Endothelial cell of umbilical vein (primary cell): ENCODE results near the gene MRE11. TPM values are rescaled to one million over a fixed set of nuclear protein-coding genes. Genes with fewer than 3 reads are reported as not detected.

ENCODE experiments used
- BruUV-seq: library from RNA; stranded (reverse); fragments of 400-500 nt; replicated peaks from 2 replicates; lab custom pipeline; 2021; lab: Mats Ljungman, UMichigan
- CTCF ChIA-PET: fragments of 300-600, 350-600 bp; sonication (Branson Sonifier 250); formaldehyde crosslinking; loops from one replicate; lab custom pipeline; 2021; ENCODE audit warnings: antibody characterized with exemption, inconsistent platforms; lab: Charles Lee
- POLR2A ChIA-PET: fragments of 300-600, 350-600 bp; sonication (Branson Sonifier 250); formaldehyde crosslinking; loops from one replicate; lab custom pipeline; 2021; ENCODE audit warnings: antibody characterized with exemption, inconsistent platforms; lab: Charles Lee
- DNase-seq: peaks from one replicate; pipeline ENCODE4 v3.0.0-alpha.2; 2011; ENCODE audit warnings: low read depth, low spot score
- FAIRE-seq: peaks from 2 replicates; lab custom pipeline; 2011; peaks lifted over from hg19 to GRCh38; lab: Jason Lieb, UNC
- H2AFZ ChIP-seq: 2 replicates; pipeline ENCODE4 v1.6.0; 2012; ENCODE audit warnings: low read depth, low read length, control low read depth, inconsistent platforms
- H3K27ac ChIP-seq: 2 replicates; pipeline ENCODE4 v1.5.1; 2011; ENCODE audit warnings: low read depth, mild to moderate bottlenecking, control low read depth, low read length, moderate library complexity; ENCODE audit not compliant: insufficient read depth
- H3K27me3 ChIP-seq, 2 experiments: 2 replicates each; pipeline versions ENCODE4 v1.6.0 to v1.6.1; 2011; ENCODE audit warnings: low read length in 2 of 2, mixed read lengths in 1 of 2; ENCODE audit not compliant: control insufficient read depth in 2 of 2, insufficient read depth in 2 of 2
- H3K36me3 ChIP-seq, 2 experiments: 2 replicates in 1 of 2; 3 replicates in 1 of 2; pipeline ENCODE4 v1.5.1; 2011; ENCODE audit warnings: low read length in 2 of 2, mild to moderate bottlenecking in 1 of 2, moderate library complexity in 1 of 2; ENCODE audit not compliant: control insufficient read depth in 2 of 2, insufficient read depth in 2 of 2; ENCODE audit errors: extremely low read depth in 1 of 2
- H3K4me1 ChIP-seq: 3 replicates; pipeline ENCODE4 v1.5.1; 2011; ENCODE audit warnings: mild to moderate bottlenecking, low read length; ENCODE audit not compliant: control insufficient read depth, insufficient read depth; ENCODE audit errors: extremely low read depth
- H3K4me2 ChIP-seq: 2 replicates; pipeline ENCODE4 v1.6.1; 2011; ENCODE audit warnings: low read length, control low read depth, mixed read lengths; ENCODE audit not compliant: insufficient read depth
- H3K4me3 ChIP-seq, 3 experiments: fragments of 200-600 bp in 1 of 3; sonication (generic), shearing (Covaris generic) in 1 of 3; replicated peaks in 1 of 3; 2 replicates each; pipeline ENCODE4 v1.5.1; 2011 to 2016; ENCODE audit warnings: control low read depth in 3 of 3, low read length in 3 of 3, mild to moderate bottlenecking in 2 of 3, inconsistent platforms in 1 of 3, low read depth in 1 of 3, moderate library complexity in 1 of 3; ENCODE audit not compliant: insufficient read depth in 1 of 3
- H3K79me2 ChIP-seq: 2 replicates; pipeline ENCODE4 v1.6.0; 2012; ENCODE audit warnings: low read length, inconsistent platforms; ENCODE audit not compliant: control insufficient read depth, insufficient read depth
- H3K9ac ChIP-seq: replicated peaks from 2 replicates; pipeline ENCODE3; 2011; ENCODE audit warnings: low read length, control low read depth; ENCODE audit not compliant: insufficient read depth; ENCODE audit errors: extremely low read depth
- H3K9me1 ChIP-seq: replicated peaks from 3 replicates; pipeline ENCODE4 v1.6.0; 2011; ENCODE audit warnings: mild to moderate bottlenecking, low read length; ENCODE audit not compliant: control insufficient read depth, insufficient read depth; ENCODE audit errors: extremely low read depth
- H3K9me3 ChIP-seq: replicated peaks from 2 replicates; pipeline ENCODE4 v1.5.1; 2012; ENCODE audit warnings: low read length, inconsistent platforms; ENCODE audit not compliant: control insufficient read depth, insufficient read depth
- H4K20me1 ChIP-seq: replicated peaks from 2 replicates; pipeline ENCODE3; 2011; ENCODE audit warnings: mild to moderate bottlenecking, low read length; ENCODE audit not compliant: control insufficient read depth, insufficient read depth; ENCODE audit errors: extremely low read depth
- CTCF ChIP-seq, 2 donors: IDR thresholded peaks; 1 replicate in 1 of 2; 2 replicates in 1 of 2; pipeline ENCODE4 v1.5.1; 2011; ENCODE audit warnings: low read length in 2 of 2, mild to moderate bottlenecking in 2 of 2, moderate library complexity in 2 of 2, control low read depth in 1 of 2, inconsistent platforms in 1 of 2, low read depth in 1 of 2; ENCODE audit not compliant: insufficient read depth in 1 of 2; ENCODE audit errors: extremely low read depth in 1 of 2
- EZH2 ChIP-seq: IDR thresholded peaks from 2 replicates; pipeline ENCODE4 v1.6.1; 2012; ENCODE audit warnings: borderline replicate concordance, low read depth, mild to moderate bottlenecking, moderate library complexity, low read length, inconsistent platforms; ENCODE audit not compliant: severe bottlenecking
- FOS ChIP-seq: IDR thresholded peaks from 2 replicates; pipeline ENCODE4 v1.6.1; 2011; ENCODE audit warnings: mild to moderate bottlenecking, low read length, moderate library complexity, borderline replicate concordance; ENCODE audit not compliant: insufficient read depth
- GATA2 ChIP-seq: IDR thresholded peaks from 2 replicates; pipeline ENCODE4 v1.7.0; 2011; ENCODE audit warnings: low read depth, mild to moderate bottlenecking, moderate library complexity, mixed read lengths, low read length; ENCODE audit not compliant: insufficient read length, insufficient read depth
- JUN ChIP-seq: IDR thresholded peaks from 2 replicates; pipeline ENCODE4 v1.6.1; 2011; ENCODE audit warnings: borderline replicate concordance, low read depth; ENCODE audit not compliant: insufficient read length, insufficient read depth
- MAX ChIP-seq: IDR thresholded peaks from 2 replicates; pipeline ENCODE4 v1.6.1; 2011; ENCODE audit not compliant: insufficient read depth, insufficient read length
- MYC ChIP-seq: IDR thresholded peaks from one replicate; pipeline ENCODE4 v1.6.1; 2011; ENCODE audit warnings: mild to moderate bottlenecking, low read depth, low read length
- POLR2A ChIP-seq: IDR thresholded peaks from 2 replicates; pipeline ENCODE4 v1.6.1; 2012; ENCODE audit warnings: low read depth, mild to moderate bottlenecking, control low read depth, low read length
- POLR2AphosphoS5 ChIP-seq: IDR thresholded peaks from 2 replicates; pipeline ENCODE4 v1.6.1; 2012; ENCODE audit warnings: low read depth, mild to moderate bottlenecking, control low read depth, low read length, moderate library complexity; ENCODE audit not compliant: insufficient read depth
- dilution Hi-C: fragments of 300-500 bp; cut with MboI; formaldehyde crosslinking; loops from one replicate; pipeline ENCODE4 v1.15.0; 2019; ENCODE audit warnings: low sequenced_read_pairs; ENCODE audit not compliant: extremely low pct_ligation_motif_present
- intact Hi-C: fragments of 100-400 bp; cut with micrococcal nuclease; formaldehyde crosslinking; loops from one replicate; pipeline ENCODE4 v1.10.0; 2022
- polyA plus RNA-seq, 4 experiments: library from polyadenylated mRNA; depleted of rRNA in 3 of 4; stranded (reverse) in 3 of 4; unstranded in 1 of 4; fragments of >200 nt; gene quantifications; 2 replicates each; pipeline versions ENCODE4 v1.2.1 to v1.2.3, GENCODE V29; 2011 to 2012; ENCODE audit warnings: missing spikeins in 1 of 4
- total RNA-seq: library from RNA; stranded (reverse); gene quantifications from 2 replicates; pipeline ENCODE4 v1.2.3, GENCODE V29; 2021

Gene MRE11
- total and polyA plus RNA-seq, 2 donors (not counting 3 experiments of a cell fraction or from before 2014, with no cell fraction given): 4.5 to 22.0 TPM

- dilution Hi-C loops: no loop called here
- ChIA-PET CTCF (no interaction called here), POLR2A (no interaction called here)
- DNase-seq (no peak), FAIRE-seq (no peak)
- H3K27ac ChIP-seq: no peak overlapping the region
- intact Hi-C loops: no loop called here
- no peak overlapping the region for H2AFZ ChIP-seq
- no TSS peak for BruUV-seq
- H3K36me3 ChIP-seq: no peaks in the 10 kb centered on the region
- H3K79me2 ChIP-seq: no peaks in the 10 kb centered on the region
- no peak overlapping the region for H3K4me2 ChIP-seq
- no peaks in the 10 kb centered on the region for H3K9me1 ChIP-seq
- H4K20me1 ChIP-seq: no peaks in the 10 kb centered on the region
- H3K9ac ChIP-seq: no peak overlapping the region
- H3K4me3 ChIP-seq: no peak overlapping the region
- H3K4me1 ChIP-seq: no peaks in the 10 kb centered on the region
- TF ChIP-seq POLR2A: no peak
- TF ChIP-seq CTCF (IDR thresholded peaks at IDR 0.05; ENCODE audit: extremely low read depth in 1 of 2, insufficient read depth in 1 of 2, low read depth in 1 of 2, low read length in 2 of 2): no peak
- TF ChIP-seq POLR2AphosphoS5: no peak
- no peak for TF ChIP-seq FOS
- TF ChIP-seq MYC: no peak
- no peak for TF ChIP-seq EZH2
- TF ChIP-seq GATA2: no peak
- TF ChIP-seq JUN: no peak
- no peak for TF ChIP-seq MAX
- H3K9me3 ChIP-seq: no peaks in the 10 kb centered on the region
- peaks cover 0 to 2% of the 10 kb centered on the region in 2 experiments for H3K27me3 ChIP-seq
Observed at GRCh38 chr11:94528551-94528950, 34.9 kb upstream of the MRE11 start.
